ENCODE results near the gene PKN1. TPM values are rescaled to one million over a fixed set of nuclear protein-coding genes. Genes with fewer than 3 reads are reported as not detected.

Gene PKN1
- total and polyA plus RNA-seq, 4 donors, result 13.7 to 41.6 (median 22.3) TPM

GRCh38 chr19:14492756-14493337 is 59.7 kb downstream of the PKN1 start:
- Histone ChIP-seq H3K27ac (ENCODE audit: low read depth in 1 of 2, low read length in 2 of 2) (no peak overlapping the region), H3K9ac (ENCODE audit: low read depth in 1 of 2, low read length in 2 of 2) (no peak overlapping the region), H3K36me3 (ENCODE audit: control insufficient read depth in 4 of 4, insufficient read depth in 3 of 4, low read depth in 1 of 4, low read length in 3 of 4) (peaks cover 2 to 8% (median 5%) of the 10 kb centered on the region in 4 donors), H3K4me3 (ENCODE audit: low read depth in 1 of 3, low read length in 3 of 3) (no peak overlapping the region), H3K27me3 (ENCODE audit: control insufficient read depth in 4 of 4, insufficient read depth in 4 of 4, low read length in 3 of 4) (no peaks in the 10 kb centered on the region), H3K9me3 (ENCODE audit: control insufficient read depth in 4 of 4, low read length in 3 of 4) (no peaks in the 10 kb centered on the region), H3K4me1 (ENCODE audit: control insufficient read depth in 4 of 4, insufficient read depth in 4 of 4, low read length in 3 of 4) (peaks cover 2 to 26% (median 19%) of the 10 kb centered on the region in 4 donors)
- TF ChIP-seq NR2F2 (IDR thresholded peaks at IDR 0.05), result no peak
- TF ChIP-seq, protein P1, sequence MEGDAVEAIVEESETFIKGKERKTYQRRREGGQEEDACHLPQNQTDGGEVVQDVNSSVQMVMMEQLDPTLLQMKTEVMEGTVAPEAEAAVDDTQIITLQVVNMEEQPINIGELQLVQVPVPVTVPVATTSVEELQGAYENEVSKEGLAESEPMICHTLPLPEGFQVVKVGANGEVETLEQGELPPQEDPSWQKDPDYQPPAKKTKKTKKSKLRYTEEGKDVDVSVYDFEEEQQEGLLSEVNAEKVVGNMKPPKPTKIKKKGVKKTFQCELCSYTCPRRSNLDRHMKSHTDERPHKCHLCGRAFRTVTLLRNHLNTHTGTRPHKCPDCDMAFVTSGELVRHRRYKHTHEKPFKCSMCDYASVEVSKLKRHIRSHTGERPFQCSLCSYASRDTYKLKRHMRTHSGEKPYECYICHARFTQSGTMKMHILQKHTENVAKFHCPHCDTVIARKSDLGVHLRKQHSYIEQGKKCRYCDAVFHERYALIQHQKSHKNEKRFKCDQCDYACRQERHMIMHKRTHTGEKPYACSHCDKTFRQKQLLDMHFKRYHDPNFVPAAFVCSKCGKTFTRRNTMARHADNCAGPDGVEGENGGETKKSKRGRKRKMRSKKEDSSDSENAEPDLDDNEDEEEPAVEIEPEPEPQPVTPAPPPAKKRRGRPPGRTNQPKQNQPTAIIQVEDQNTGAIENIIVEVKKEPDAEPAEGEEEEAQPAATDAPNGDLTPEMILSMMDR (IDR thresholded peaks at IDR 0.05; ENCODE audit: low read depth, low read length, missing input control), result no peak
- no peak for TF ChIP-seq ZBTB33 (IDR thresholded peaks at IDR 0.05)
- TF ChIP-seq JUND (IDR thresholded peaks at IDR 0.05), result no peak
- no peak for TF ChIP-seq YY1 (IDR thresholded peaks at IDR 0.05)
- no peak for TF ChIP-seq REST (IDR thresholded peaks at IDR 0.05)
- no peak for DNase-seq (ENCODE audit: low spot score)
- whole genome bisulfite sequencing, result 93% methylated on average over 5 of the region's 5 CpGs

DNA sequence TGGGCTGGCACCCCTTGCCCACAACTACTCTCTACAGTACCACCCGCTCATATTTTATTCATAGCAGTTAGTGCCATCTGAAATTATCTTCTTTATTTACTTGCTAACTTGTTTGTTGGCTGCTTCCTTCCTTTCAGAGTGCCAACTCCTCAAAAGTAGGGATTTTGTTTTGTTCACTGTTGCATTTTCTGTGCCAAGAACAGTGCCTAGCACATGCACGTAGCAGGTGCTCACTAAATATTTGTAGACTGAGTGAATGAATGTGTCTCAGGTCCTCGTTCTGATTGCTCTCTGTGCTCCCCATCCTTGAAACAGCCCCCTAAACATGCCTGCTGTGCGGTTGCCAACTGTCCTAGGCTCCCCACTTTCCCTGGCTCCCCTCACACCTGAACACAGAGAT is 61.3 kb downstream of the PKN1 start:
- H3K4me1 ChIP-seq (ENCODE audit: control insufficient read depth in 4 of 4, insufficient read depth in 4 of 4, low read length in 3 of 4), result peaks cover 3 to 30% (median 21%) of the 10 kb centered on the region in 4 donors
- H3K4me3 ChIP-seq (ENCODE audit: low read depth in 1 of 3, low read length in 3 of 3), result no peak overlapping the region
- no peaks in the 10 kb centered on the region for H3K27me3 ChIP-seq (ENCODE audit: control insufficient read depth in 4 of 4, insufficient read depth in 4 of 4, low read length in 3 of 4)
- DNase-seq (ENCODE audit: low spot score), result no peak
- peaks cover 0 to 3% (median 2%) of the 10 kb centered on the region in 4 donors for H3K36me3 ChIP-seq (ENCODE audit: control insufficient read depth in 4 of 4, insufficient read depth in 3 of 4, low read depth in 1 of 4, low read length in 3 of 4)
- no peak overlapping the region for H3K9ac ChIP-seq (ENCODE audit: low read depth in 1 of 2, low read length in 2 of 2)
- no peaks in the 10 kb centered on the region for H3K9me3 ChIP-seq (ENCODE audit: control insufficient read depth in 4 of 4, low read length in 3 of 4)
- 75% methylated on average over 4 of the region's 4 CpGs for WGBS
- H3K27ac ChIP-seq (ENCODE audit: low read depth in 1 of 2, low read length in 2 of 2), result no peak overlapping the region
- TF ChIP-seq RXRA (IDR thresholded peaks at IDR 0.05) (no peak), JUND (IDR thresholded peaks at IDR 0.05) (no peak), FOXA2 (IDR thresholded peaks at IDR 0.05) (no peak), REST (IDR thresholded peaks at IDR 0.05) (no peak), NR2F2 (IDR thresholded peaks at IDR 0.05) (no peak), EGR1 (IDR thresholded peaks at IDR 0.05; ENCODE audit: low read depth in 2 of 2) (no peak), FOXA1 (IDR thresholded peaks at IDR 0.05) (no peak), GABPA (IDR thresholded peaks at IDR 0.05 in 1 of 2, conservative IDR thresholded peaks at IDR 0.05 in 1 of 2) (no peak), HNF4A (conservative IDR thresholded peaks at IDR 0.05) (no peak), YY1 (IDR thresholded peaks at IDR 0.05) (no peak), RAD21 (IDR thresholded peaks at IDR 0.05) (no peak), HNF4G (IDR thresholded peaks at IDR 0.05) (no peak), ZBTB33 (IDR thresholded peaks at IDR 0.05) (no peak)
- TF ChIP-seq, protein P1 (IDR thresholded peaks at IDR 0.05; ENCODE audit: low read depth, low read length, missing input control), result no peak

Data from liver (tissue), 9 donors.